Astrocyte of the cerebellum (primary cell): ENCODE results near the gene ACSF3.

Experiments used
- DNase-seq: peaks from one replicate; pipeline ENCODE4 v3.0.0-alpha.2; 2011; ENCODE audit warnings: low read depth
- H3K4me3 ChIP-seq: 2 replicates; pipeline ENCODE4 v1.5.1; 2011; ENCODE audit warnings: mild to moderate bottlenecking, low read depth, low read length, moderate library complexity
- in situ Hi-C: cut with HindIII; loops from 2 replicates; pipeline ENCODE4 v1.10.0; 2017; ENCODE audit warnings: low sequenced_read_pairs
- TF ChIP-seq, protein P1 (sequence below): IDR thresholded peaks from 2 replicates; pipeline ENCODE4 v1.5.1; 2012; ENCODE audit warnings: low read length, low read depth, moderate library complexity, mild to moderate bottlenecking; ENCODE audit errors: missing control alignments

The ACSF3 gene

DNA sequence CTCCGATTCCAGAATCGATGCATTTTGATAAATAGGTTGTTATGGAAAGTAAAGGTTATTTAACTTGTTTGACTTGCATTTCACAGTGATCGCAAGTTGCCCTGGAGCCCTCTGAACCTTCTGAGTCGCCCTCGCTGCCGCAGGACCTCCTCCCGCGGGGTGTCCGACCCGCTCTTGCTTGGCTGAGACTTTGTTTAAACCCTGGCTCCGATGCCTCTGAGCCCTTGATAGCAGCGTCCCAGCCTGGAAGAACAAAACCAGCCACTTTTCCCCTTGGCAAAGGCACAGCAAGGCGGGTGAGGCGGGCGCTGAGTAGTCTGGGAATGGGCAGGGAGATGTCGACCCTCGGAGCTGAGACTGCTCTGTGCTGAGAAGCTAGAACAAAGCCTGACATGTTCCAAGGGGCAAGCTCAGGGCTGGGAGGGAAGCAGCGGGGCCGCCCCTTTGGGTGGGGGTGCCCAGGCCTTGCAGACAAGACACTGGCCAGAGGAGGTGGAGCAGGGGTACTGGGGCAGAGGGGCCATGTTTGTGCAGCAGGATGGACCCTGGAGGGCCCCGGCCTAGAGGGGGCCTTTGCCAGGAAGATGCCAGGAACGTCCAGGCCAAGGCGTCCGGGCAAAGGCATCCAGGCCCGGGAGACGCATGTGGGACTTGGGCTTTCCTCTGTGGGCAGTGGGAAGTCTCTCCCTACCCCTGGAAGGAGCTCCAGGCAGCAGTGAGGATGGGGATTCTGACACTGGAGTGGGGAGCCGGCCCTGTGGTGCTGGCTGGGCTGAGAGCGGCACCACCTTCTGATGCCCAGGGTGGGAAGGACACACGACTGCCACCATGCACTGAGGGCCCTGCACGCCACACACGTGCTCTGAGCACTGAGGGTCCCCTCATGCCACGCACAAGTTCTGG, 47.6 kb downstream of the ACSF3 start:
- no peak overlapping the region for H3K4me3 ChIP-seq
- in situ Hi-C loops, result loop anchor here (5.0 to 10.0 kb wide), 2 partner anchors 76 to 386 kb away; partner anchors contain the start of gene ZNF778
- TF ChIP-seq, protein P1, sequence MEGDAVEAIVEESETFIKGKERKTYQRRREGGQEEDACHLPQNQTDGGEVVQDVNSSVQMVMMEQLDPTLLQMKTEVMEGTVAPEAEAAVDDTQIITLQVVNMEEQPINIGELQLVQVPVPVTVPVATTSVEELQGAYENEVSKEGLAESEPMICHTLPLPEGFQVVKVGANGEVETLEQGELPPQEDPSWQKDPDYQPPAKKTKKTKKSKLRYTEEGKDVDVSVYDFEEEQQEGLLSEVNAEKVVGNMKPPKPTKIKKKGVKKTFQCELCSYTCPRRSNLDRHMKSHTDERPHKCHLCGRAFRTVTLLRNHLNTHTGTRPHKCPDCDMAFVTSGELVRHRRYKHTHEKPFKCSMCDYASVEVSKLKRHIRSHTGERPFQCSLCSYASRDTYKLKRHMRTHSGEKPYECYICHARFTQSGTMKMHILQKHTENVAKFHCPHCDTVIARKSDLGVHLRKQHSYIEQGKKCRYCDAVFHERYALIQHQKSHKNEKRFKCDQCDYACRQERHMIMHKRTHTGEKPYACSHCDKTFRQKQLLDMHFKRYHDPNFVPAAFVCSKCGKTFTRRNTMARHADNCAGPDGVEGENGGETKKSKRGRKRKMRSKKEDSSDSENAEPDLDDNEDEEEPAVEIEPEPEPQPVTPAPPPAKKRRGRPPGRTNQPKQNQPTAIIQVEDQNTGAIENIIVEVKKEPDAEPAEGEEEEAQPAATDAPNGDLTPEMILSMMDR, result no peak
- no peak for DNase-seq

DNA sequence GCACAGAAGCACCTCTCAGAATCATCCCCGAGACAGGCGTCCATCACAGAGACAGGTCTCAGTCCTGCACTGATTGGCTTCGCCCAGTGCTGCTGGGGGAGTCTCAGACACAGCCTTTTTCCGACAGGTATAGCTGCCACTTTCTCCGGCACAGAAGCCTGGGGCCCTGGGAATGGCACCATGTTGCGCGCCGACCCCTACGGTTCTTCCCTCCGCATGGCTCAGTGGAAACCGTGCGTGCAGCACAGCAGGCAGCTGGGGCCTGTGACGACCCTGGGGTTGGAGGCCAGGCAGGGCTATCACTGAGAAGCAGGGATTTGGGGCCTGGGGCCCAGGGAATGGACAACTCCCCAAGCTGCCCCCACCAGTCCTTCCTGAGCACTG, 48.2 kb downstream of the ACSF3 start:
- no peak overlapping the region for H3K4me3 ChIP-seq
- TF ChIP-seq, protein P1, result no peak
- DNase-seq, result no peak
- in situ Hi-C loops, result loop anchor here (5.0 to 10.0 kb wide), 2 partner anchors 75 to 387 kb away; partner anchors contain the start of gene ZNF778

DNA sequence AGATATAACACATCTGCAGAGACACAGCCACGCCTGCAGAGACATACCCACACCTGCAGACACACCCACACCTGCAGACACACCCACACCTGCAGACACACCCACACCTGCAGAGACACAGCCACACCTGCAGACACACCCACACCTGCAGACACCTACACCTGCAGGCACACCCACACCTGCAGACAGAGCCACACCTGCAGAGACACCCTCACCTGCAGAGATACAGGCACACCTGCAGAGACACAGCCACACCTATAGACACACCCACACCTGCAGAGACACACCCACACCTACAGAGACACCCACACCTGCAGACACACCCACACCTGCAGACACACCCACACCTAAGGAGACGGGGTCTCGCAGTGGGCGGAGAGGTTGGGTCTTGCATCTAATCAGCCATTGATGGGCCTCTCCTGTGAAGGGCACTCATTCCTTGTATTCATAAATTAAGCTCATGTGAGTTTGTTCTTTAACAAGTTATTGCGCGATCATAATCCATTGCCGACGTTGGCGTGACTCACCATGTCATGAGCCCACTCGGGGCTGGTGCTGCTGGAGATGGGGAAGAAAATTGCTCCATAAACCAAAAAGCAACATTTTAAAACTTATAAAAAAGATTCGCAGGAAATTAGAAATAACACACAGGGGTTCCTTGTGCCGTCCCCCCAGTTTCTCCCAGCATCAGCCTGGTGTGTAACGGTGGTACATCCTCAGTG, 49.0 kb downstream of the ACSF3 start:
- DNase-seq, result no peak
- in situ Hi-C loops, result loop anchor here (5.0 to 10.0 kb wide), 2 partner anchors 75 to 388 kb away; partner anchors contain the start of gene ZNF778
- TF ChIP-seq, protein P1, result no peak

DNA sequence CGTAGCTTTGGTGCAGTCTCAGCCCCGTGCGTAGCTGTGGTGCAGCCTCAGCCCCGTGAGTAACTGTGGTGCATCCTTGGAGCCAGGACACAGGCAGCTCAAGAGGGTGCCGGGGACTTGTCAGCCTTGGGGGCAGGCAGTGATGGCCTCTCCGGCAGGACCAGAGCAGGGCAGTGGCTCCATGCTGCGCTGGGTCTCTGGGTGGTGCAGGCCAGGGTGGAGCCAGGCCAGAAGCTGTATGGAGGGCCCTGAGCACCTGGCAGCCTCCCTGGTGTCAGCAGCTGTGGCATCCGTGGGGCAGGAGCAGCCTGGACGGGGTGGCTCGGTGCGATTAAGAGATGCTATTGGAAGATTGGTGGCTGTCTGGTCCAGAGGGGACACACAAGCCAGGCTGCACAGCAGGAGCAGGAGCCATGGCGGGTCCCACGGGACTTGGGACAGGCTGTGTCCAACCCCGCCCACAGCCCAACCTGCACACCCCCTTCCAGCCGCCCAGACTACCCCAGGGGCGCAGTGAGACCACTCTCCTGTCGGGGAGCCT, 49.6 kb downstream of the ACSF3 start:
- in situ Hi-C loops, result loop anchor here (5.0 to 10.0 kb wide), 2 partner anchors 74 to 388 kb away; partner anchors contain the start of gene ZNF778
- TF ChIP-seq, protein P1, result no peak
- H3K4me3 ChIP-seq, result no peak overlapping the region
- DNase-seq, result no peak

More for the DNA sequence above, 49.0 kb downstream of the ACSF3 start:
- H3K4me3 ChIP-seq, result no peak overlapping the region

DNA sequence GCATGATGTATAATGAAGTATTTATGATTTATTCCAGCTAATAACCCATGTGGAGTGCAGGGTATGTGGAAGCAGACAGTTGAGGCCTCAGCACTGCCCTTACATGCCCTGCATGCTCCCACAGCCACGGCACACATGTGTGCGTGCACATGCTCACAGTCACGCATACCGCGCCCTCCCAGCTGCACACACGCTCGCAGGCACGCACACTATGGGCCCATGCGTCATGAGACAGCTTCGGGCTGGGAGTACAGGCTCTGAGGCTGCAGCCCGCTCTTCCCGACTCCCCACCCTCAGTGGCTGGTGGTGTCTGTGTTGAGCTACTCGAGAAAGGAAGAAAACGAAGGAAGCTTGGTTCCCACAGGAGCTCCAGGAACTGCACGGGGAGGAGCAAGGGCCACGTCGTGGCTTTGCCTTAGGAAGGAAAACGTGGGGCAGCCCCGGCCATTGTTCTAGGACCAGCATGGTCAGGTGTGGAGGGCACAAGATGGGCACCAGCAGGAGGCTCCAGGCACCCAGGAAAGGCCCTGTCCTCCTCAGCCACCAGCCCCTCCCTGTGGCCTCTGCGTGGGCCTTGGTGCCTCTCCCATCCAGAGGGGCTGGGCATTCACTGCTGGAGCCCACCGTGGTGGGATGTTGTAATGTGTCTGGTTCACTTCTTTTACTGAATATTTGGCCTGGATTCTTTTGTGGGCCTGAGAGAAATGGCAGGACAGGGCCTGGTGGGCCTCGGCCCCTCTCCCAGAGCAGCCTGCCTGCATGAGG, 50.4 kb downstream of the ACSF3 start:
- in situ Hi-C loops, result loop anchor here (5.0 to 10.0 kb wide), 2 partner anchors 73 to 389 kb away; partner anchors contain the start of gene ZNF778
- no peak for DNase-seq
- no peak overlapping the region for H3K4me3 ChIP-seq
- TF ChIP-seq, protein P1, result no peak

DNA sequence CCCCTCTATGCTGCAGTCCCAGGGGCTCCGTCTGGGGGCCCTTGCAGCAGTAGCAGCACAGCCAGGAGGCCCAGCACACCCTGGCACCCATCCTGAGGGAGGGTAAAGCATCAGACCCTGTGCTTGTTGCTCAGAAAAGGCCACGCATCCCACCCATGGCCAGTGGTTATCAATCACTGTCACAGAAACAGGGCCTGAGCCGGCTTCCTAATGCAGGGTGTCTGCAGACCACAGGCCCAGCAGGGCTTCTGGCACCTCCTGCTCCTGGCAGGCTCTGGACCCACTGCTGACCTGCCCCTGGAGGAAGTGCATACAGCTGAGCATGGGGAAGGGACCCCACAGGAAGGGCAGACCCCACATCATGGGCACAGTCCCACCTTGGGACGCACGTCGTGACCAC, 51.0 kb downstream of the ACSF3 start:
- no peak overlapping the region for H3K4me3 ChIP-seq
- DNase-seq, result no peak
- in situ Hi-C loops, result loop anchor here (5.0 to 10.0 kb wide), 2 partner anchors 73 to 390 kb away; partner anchors contain the start of gene ZNF778
- TF ChIP-seq, protein P1, result no peak
